SK-N-SH (cell line): ENCODE measurements around the gene SMYD3. TPM values are rescaled to one million over a fixed set of nuclear protein-coding genes. Genes with fewer than 3 reads are reported as not detected.

Experiments used
- CTCF ChIA-PET: fragments of 300-600, 350-600 bp; formaldehyde crosslinking; extraction: SDS; loops from one replicate; lab custom pipeline; 2021; lab: Yijun Ruan, JAX
- POLR2A ChIA-PET: fragments of 350-600 bp; sonication (Branson Sonifier 250); formaldehyde crosslinking; extraction: SDS; loops from one replicate; lab custom pipeline; 2020; ENCODE audit warnings: antibody characterized with exemption, inconsistent platforms; lab: Yijun Ruan, JAX
- DNase-seq: peaks from one replicate; pipeline ENCODE4 v3.0.0; 2012
- H2AFZ ChIP-seq: fragments of 200-600 bp; sonication (generic); 2 replicates; pipeline ENCODE4 v1.8.1; 2016; ENCODE audit warnings: antibody characterized with exemption, mild to moderate bottlenecking, low read depth
- H3F3A ChIP-seq: fragments of 200-600 bp; sonication (generic); replicated peaks from 2 replicates; pipeline ENCODE3; 2016; ENCODE audit warnings: antibody characterized with exemption, mild to moderate bottlenecking; ENCODE audit not compliant: insufficient read depth
- H3K27ac ChIP-seq, 2 experiments: fragments of 200-500 bp in 1 of 2; fragments of 200-600 bp in 1 of 2; sonication (Bioruptor generic) in 1 of 2; sonication (generic), shearing (Covaris generic) in 1 of 2; 2 replicates each; pipeline versions ENCODE4 v1.5.1 to v1.6.1; 2014 to 2016; ENCODE audit warnings: low read depth in 2 of 2, inconsistent platforms in 1 of 2, low read length in 1 of 2, mild to moderate bottlenecking in 1 of 2, mixed read lengths in 1 of 2
- H3K27me3 ChIP-seq: fragments of 200-600 bp; sonication (generic), shearing (Covaris generic); 2 replicates; pipeline ENCODE4 v1.6.1; 2016; ENCODE audit warnings: mixed run types; ENCODE audit not compliant: insufficient read depth
- H3K36me3 ChIP-seq, 2 experiments: fragments of 200-500 bp in 1 of 2; fragments of 200-600 bp in 1 of 2; sonication (Bioruptor generic) in 1 of 2; sonication (generic) in 1 of 2; replicated peaks in 1 of 2; 2 replicates each; pipeline versions ENCODE3 to v1.5.1; 2014 to 2016; ENCODE audit warnings: low read length in 1 of 2, mild to moderate bottlenecking in 1 of 2; ENCODE audit not compliant: insufficient read depth in 2 of 2, control insufficient read depth in 1 of 2
- H3K4me1 ChIP-seq, 2 experiments: fragments of 200-500 bp in 1 of 2; fragments of 200-600 bp in 1 of 2; sonication (Bioruptor generic) in 1 of 2; sonication (generic), shearing (Covaris generic) in 1 of 2; 2 replicates each; pipeline versions ENCODE4 v1.5.1 to v1.6.1; 2014 to 2016; ENCODE audit warnings: low read depth in 1 of 2, low read length in 1 of 2, mixed run types in 1 of 2; ENCODE audit not compliant: insufficient read depth in 2 of 2, control insufficient read depth in 1 of 2
- H3K4me2 ChIP-seq: fragments of 200-600 bp; sonication (generic), shearing (Covaris generic); 2 replicates; pipeline ENCODE4 v1.6.1; 2017; ENCODE audit warnings: mixed run types
- H3K4me3 ChIP-seq, 2 experiments: fragments of 200-500 bp in 1 of 2; fragments of 200-600 bp in 1 of 2; sonication (Bioruptor generic) in 1 of 2; sonication (generic), shearing (Covaris generic) in 1 of 2; 2 replicates each; pipeline versions ENCODE4 v1.5.1 to v1.8.1; 2014 to 2016; ENCODE audit warnings: low read depth in 2 of 2, inconsistent platforms in 1 of 2, low read length in 1 of 2, mild to moderate bottlenecking in 1 of 2, mixed read lengths in 1 of 2, moderate library complexity in 1 of 2
- H3K79me2 ChIP-seq: fragments of 200-600 bp; sonication (generic); 2 replicates; pipeline ENCODE4 v1.8.1; 2017; ENCODE audit warnings: mild to moderate bottlenecking; ENCODE audit not compliant: insufficient read depth
- H3K9ac ChIP-seq: fragments of 200-600 bp; sonication (generic); 2 replicates; pipeline ENCODE4 v1.6.1; 2017; ENCODE audit warnings: mixed run types
- H3K9me2 ChIP-seq: fragments of 200-600 bp; sonication (generic); 2 replicates; pipeline ENCODE4 v1.6.1; 2017; ENCODE audit warnings: mixed run types
- H3K9me3 ChIP-seq: fragments of 200-600 bp; sonication (generic); 2 replicates; pipeline ENCODE4 v1.6.1; 2017; ENCODE audit warnings: mixed run types, mild to moderate bottlenecking, moderate library complexity
- H4K20me1 ChIP-seq: fragments of 200-600 bp; sonication (generic); 2 replicates; pipeline ENCODE4 v1.6.1; 2017; ENCODE audit warnings: mild to moderate bottlenecking, mixed run types; ENCODE audit not compliant: insufficient read depth
- CHD2 ChIP-seq: fragments of 150-350 bp; IDR thresholded peaks from 2 replicates; pipeline ENCODE4 v1.6.1; 2018; ENCODE audit warnings: low read length; ENCODE audit not compliant: partially characterized antibody
- ELF1 ChIP-seq: IDR thresholded peaks from 2 replicates; pipeline ENCODE4 v1.4.0; 2012
- EP300 ChIP-seq, 2 experiments: IDR thresholded peaks; 2 replicates each; pipeline versions ENCODE4 v1.4.0 to v1.6.1; 2012; ENCODE audit warnings: borderline replicate concordance in 1 of 2, low read depth in 1 of 2, low read length in 1 of 2
- EZH2phosphoT487 ChIP-seq: fragments of 200-600 bp; sonication (generic); IDR thresholded peaks from 2 replicates; pipeline ENCODE4 v1.6.1; 2017; ENCODE audit warnings: low read depth, mixed run types, mild to moderate bottlenecking, antibody characterized with exemption, moderate library complexity, borderline replicate concordance
- FOXJ3 ChIP-seq: sonication (generic); formaldehyde crosslinking; IDR thresholded peaks from 2 replicates; pipeline ENCODE4 v1.5.1; 2020; ENCODE audit warnings: mild to moderate bottlenecking, missing genetic modification reagents
- FOXM1 ChIP-seq: IDR thresholded peaks from 2 replicates; pipeline ENCODE4 v1.4.0; 2012; ENCODE audit warnings: low read depth, mild to moderate bottlenecking
- MXI1 ChIP-seq: IDR thresholded peaks from 2 replicates; pipeline ENCODE4 v1.6.1; 2012; ENCODE audit warnings: mild to moderate bottlenecking, low read depth, low read length, improper control_type of control experiment
- PBX3 ChIP-seq: IDR thresholded peaks from 2 replicates; pipeline ENCODE4; 2012
- RAD21 ChIP-seq: IDR thresholded peaks from 2 replicates; pipeline ENCODE4 v1.6.1; 2012; ENCODE audit warnings: mild to moderate bottlenecking, low read length
- RCOR1 ChIP-seq: fragments of 150-350 bp; IDR thresholded peaks from 2 replicates; pipeline ENCODE4 v1.6.1; 2017; ENCODE audit warnings: antibody characterized with exemption, low read length
- RFX5 ChIP-seq: IDR thresholded peaks from 2 replicates; pipeline ENCODE4 v1.6.1; 2012; ENCODE audit warnings: mild to moderate bottlenecking, improper control_type of control experiment, low read length
- SIN3A ChIP-seq: IDR thresholded peaks from 2 replicates; pipeline ENCODE4 v1.6.1; 2012; ENCODE audit warnings: low read depth, mild to moderate bottlenecking, low read length, moderate library complexity, borderline replicate concordance
- TAF1 ChIP-seq: IDR thresholded peaks from 2 replicates; pipeline ENCODE4 v1.6.1; 2012; ENCODE audit warnings: low read depth, mild to moderate bottlenecking, low read length, moderate library complexity, borderline replicate concordance
- TCF12 ChIP-seq: IDR thresholded peaks from 2 replicates; pipeline ENCODE4 v1.4.0; 2012
- WGBS: methylation state at CpG from one replicate; pipeline ENCODE4 v1.1.6; 2017; ENCODE audit warnings: low lambda C conversion rate; 5-methylcytosine and 5-hydroxymethylcytosine counted together
- polyA plus RNA-seq, 3 experiments: library from polyadenylated mRNA; depleted of rRNA; stranded (reverse); fragments of >200 nt; gene quantifications; 2 replicates each; pipeline ENCODE4 v1.2.3, GENCODE V29; 2012
- TF ChIP-seq, protein P1 (sequence below): fragments of 200-600 bp; sonication (generic); IDR thresholded peaks from 2 replicates; pipeline ENCODE4 v1.6.1; 2017; ENCODE audit warnings: antibody characterized with exemption, mild to moderate bottlenecking, moderate library complexity
- TF ChIP-seq, protein P2 (sequence below): fragments of 150-350 bp; IDR thresholded peaks from 2 replicates; pipeline ENCODE4 v1.6.1; 2017; ENCODE audit warnings: antibody characterized with exemption, low read length, low read depth, borderline replicate concordance
- TF ChIP-seq, protein P3 (sequence below): IDR thresholded peaks from 2 replicates; pipeline ENCODE4 v1.4.0; 2012; ENCODE audit warnings: low read depth, borderline replicate concordance

The SMYD3 gene
- polyA plus RNA-seq, 1 of the 3 experiments (the other 2 are of a cell fraction): 31.4 TPM

DNA sequence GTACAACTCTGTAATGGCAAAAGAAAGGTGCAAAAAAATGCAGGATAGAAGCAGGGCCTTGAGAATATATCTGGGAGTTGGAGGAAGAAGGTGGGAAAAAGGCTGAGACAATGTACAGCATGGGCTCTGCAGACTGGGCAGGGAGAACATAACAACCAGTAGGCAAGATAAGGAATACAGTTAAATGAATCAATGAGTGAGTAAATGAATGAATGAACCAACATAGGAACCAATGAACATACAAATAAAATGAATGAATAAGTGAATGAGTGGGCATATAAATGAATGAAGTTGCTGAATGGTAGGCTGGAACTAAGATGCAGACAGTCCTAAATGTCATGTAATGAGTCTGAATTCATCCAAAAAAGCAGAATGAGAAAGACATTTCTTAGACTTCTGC is 370.6 kb downstream of the SMYD3 start:
- H4K20me1 ChIP-seq: no peaks in the 10 kb centered on the region
- H3K36me3 ChIP-seq: no peaks in the 10 kb centered on the region
- H3K9ac ChIP-seq: no peak overlapping the region
- TF ChIP-seq RAD21 (no peak), FOXJ3 (CRISPR knock-in tag) (no peak), TCF12 (no peak), RFX5 (no peak)
- H3K9me2 ChIP-seq: no peaks in the 10 kb centered on the region
- no peak overlapping the region for H3K4me2 ChIP-seq
- no peak overlapping the region for H2AFZ ChIP-seq
- H3F3A ChIP-seq: peaks cover 15% of the 10 kb centered on the region
- ChIA-PET CTCF (no interaction called here), POLR2A (no interaction called here)
- no peaks in the 10 kb centered on the region for H3K9me3 ChIP-seq
- no peak for DNase-seq
- H3K4me1 ChIP-seq: peaks cover 0 to 8% of the 10 kb centered on the region in 2 experiments; a peak in 2 of 4 replicates
- H3K79me2 ChIP-seq: no peaks in the 10 kb centered on the region
- H3K27me3 ChIP-seq: no peaks in the 10 kb centered on the region
- H3K4me3 ChIP-seq: no peak overlapping the region
- no peak overlapping the region for H3K27ac ChIP-seq

DNA sequence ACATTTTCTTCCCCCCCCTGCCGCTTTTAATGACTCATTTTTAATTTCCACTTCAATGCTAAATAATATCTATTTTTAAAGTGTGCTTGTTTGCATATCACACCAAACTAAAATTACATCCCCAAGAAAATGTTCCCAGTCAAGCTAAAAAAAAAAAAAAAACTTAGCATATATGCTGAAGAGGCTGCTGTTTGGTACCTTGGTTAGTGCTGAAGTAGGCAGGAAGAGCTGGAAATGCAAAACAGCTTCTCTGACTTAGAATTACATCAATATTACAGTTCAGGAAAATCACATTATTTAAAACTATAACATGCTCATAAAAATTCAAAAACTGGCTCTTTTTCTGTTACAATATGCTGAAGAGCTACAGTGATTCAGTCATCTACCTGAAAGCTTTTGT is 372.3 kb downstream of the SMYD3 start:
- POLR2A ChIA-PET: no interaction called here

More for the DNA sequence above, 372.3 kb downstream of the SMYD3 start:
- Histone ChIP-seq H3K4me2 (no peak overlapping the region), H2AFZ (no peak overlapping the region), H3K9me2 (no peaks in the 10 kb centered on the region), H3K27ac (no peak overlapping the region), H3K27me3 (no peaks in the 10 kb centered on the region), H3K79me2 (no peaks in the 10 kb centered on the region), H3F3A (peaks cover 10% of the 10 kb centered on the region), H3K4me3 (no peak overlapping the region), H3K9ac (no peak overlapping the region), H3K36me3 (no peaks in the 10 kb centered on the region), H3K4me1 (peaks cover 0 to 5% of the 10 kb centered on the region in 2 experiments; a peak in 2 of 4 replicates), H3K9me3 (no peaks in the 10 kb centered on the region), H4K20me1 (no peaks in the 10 kb centered on the region)
- 97% methylated on average over 1 of the region's 1 CpG for WGBS
- TF ChIP-seq TAF1 (no peak), FOXJ3 (CRISPR knock-in tag) (no peak), RCOR1 (no peak), SIN3A (no peak), ELF1 (no peak), CHD2 (no peak), EP300 (IDR thresholded peaks at IDR 0.05; ENCODE audit: borderline replicate concordance in 1 of 2, low read depth in 1 of 2, low read length in 1 of 2) (no peak), FOXM1 (no peak), EZH2phosphoT487 (no peak), PBX3 (no peak), MXI1 (no peak), RFX5 (no peak)
- TF ChIP-seq, protein P1, sequence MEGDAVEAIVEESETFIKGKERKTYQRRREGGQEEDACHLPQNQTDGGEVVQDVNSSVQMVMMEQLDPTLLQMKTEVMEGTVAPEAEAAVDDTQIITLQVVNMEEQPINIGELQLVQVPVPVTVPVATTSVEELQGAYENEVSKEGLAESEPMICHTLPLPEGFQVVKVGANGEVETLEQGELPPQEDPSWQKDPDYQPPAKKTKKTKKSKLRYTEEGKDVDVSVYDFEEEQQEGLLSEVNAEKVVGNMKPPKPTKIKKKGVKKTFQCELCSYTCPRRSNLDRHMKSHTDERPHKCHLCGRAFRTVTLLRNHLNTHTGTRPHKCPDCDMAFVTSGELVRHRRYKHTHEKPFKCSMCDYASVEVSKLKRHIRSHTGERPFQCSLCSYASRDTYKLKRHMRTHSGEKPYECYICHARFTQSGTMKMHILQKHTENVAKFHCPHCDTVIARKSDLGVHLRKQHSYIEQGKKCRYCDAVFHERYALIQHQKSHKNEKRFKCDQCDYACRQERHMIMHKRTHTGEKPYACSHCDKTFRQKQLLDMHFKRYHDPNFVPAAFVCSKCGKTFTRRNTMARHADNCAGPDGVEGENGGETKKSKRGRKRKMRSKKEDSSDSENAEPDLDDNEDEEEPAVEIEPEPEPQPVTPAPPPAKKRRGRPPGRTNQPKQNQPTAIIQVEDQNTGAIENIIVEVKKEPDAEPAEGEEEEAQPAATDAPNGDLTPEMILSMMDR: no peak
- TF ChIP-seq, protein P2, sequence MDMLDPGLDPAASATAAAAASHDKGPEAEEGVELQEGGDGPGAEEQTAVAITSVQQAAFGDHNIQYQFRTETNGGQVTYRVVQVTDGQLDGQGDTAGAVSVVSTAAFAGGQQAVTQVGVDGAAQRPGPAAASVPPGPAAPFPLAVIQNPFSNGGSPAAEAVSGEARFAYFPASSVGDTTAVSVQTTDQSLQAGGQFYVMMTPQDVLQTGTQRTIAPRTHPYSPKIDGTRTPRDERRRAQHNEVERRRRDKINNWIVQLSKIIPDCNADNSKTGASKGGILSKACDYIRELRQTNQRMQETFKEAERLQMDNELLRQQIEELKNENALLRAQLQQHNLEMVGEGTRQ: no peak
- TF ChIP-seq, protein P3, sequence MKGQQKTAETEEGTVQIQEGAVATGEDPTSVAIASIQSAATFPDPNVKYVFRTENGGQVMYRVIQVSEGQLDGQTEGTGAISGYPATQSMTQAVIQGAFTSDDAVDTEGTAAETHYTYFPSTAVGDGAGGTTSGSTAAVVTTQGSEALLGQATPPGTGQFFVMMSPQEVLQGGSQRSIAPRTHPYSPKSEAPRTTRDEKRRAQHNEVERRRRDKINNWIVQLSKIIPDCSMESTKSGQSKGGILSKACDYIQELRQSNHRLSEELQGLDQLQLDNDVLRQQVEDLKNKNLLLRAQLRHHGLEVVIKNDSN: no peak
- DNase-seq: no peak
- CTCF ChIA-PET: interaction anchor here (0.8 kb wide), 1 partner anchor 315 kb away, joined by 3 read pairs; no protein-coding TSS in a partner anchor
